C4-2B (cell line): Measurements from ENCODE around the gene FABP3.
A peak's percentile ranks its signal among the peaks of the same experiment; 100 is the strongest.

ENCODE experiments used
- H3K27ac ChIP-seq: fragments of 450-650 bp; 2 replicates; pipeline ENCODE4 v1.5.1; 2017
- CTCF ChIP-seq: fragments of 450-650 bp; conservative IDR thresholded peaks from 2 replicates; pipeline ENCODE4 v1.5.1; 2017; ENCODE audit warnings: mild to moderate bottlenecking
- ZFX ChIP-seq: fragments of 450-650 bp; IDR thresholded peaks from 2 replicates; pipeline ENCODE4 v1.6.1; 2017

The FABP3 gene

GRCh38 chr1:31398246-31398645, 25.4 kb upstream of the FABP3 start:
- TF ChIP-seq CTCF: no peak
- no peak for TF ChIP-seq ZFX

GRCh38 chr1:31397360-31398095, 24.7 kb upstream of the FABP3 start:
- no peak overlapping the region for H3K27ac ChIP-seq
- TF ChIP-seq ZFX (no peak), CTCF (no peak)

More at GRCh38 chr1:31398246-31398645, 25.4 kb upstream of the FABP3 start:
- no peak overlapping the region for H3K27ac ChIP-seq

- no peak overlapping the region for H3K27ac ChIP-seq
- TF ChIP-seq CTCF (peak; percentile 49), ZFX (no peak)
Observed at GRCh38 chr1:31396633-31397351, 23.9 kb upstream of the FABP3 start.

GRCh38 chr1:31394584-31395193, 21.8 kb upstream of the FABP3 start:
- no peak overlapping the region; the same call in 1 of the 2 replicates for H3K27ac ChIP-seq
- TF ChIP-seq CTCF (peak; percentile 97), ZFX (no peak)

- no peak overlapping the region for H3K27ac ChIP-seq
- TF ChIP-seq ZFX (no peak), CTCF (no peak)
Observed at GRCh38 chr1:31393463-31393862, 20.6 kb upstream of the FABP3 start.

GRCh38 chr1:31390071-31390470, 17.2 kb upstream of the FABP3 start:
- peak overlapping the region; percentile 19; the same call in 1 of the 2 replicates for H3K27ac ChIP-seq
- TF ChIP-seq ZFX: peak; percentile 17; the same call in 1 of the 2 replicates
- no peak for TF ChIP-seq CTCF

- no peak for TF ChIP-seq CTCF
- TF ChIP-seq ZFX: no peak
- H3K27ac ChIP-seq: 0 out of 2 replicates have a peak overlapping the region, but pooled peaks have one; percentile 19
Observed at GRCh38 chr1:31389616-31390015, 16.7 kb upstream of the FABP3 start.
